HepG2 (cell line): ENCODE measurements around the gene NGRN. TPM values are rescaled to one million over a fixed set of nuclear protein-coding genes. Genes with fewer than 3 reads are reported as not detected.

Experiments used
- ARNT ChIP-seq: fragments of 450-650 bp; IDR thresholded peaks from 2 replicates; pipeline ENCODE4 v1.6.1; 2017
- MYPOP ChIP-seq: sonication (generic); formaldehyde crosslinking; IDR thresholded peaks from 2 replicates; pipeline ENCODE4 v1.8.1; 2023; ENCODE audit warnings: mild to moderate bottlenecking, moderate library complexity, missing genetic modification reagents
- NRL ChIP-seq: sonication (generic); formaldehyde crosslinking; IDR thresholded peaks from 2 replicates; pipeline ENCODE4 v1.5.0; 2020; ENCODE audit warnings: missing genetic modification reagents, mild to moderate bottlenecking, moderate library complexity, borderline replicate concordance
- PAXIP1 ChIP-seq: sonication (generic); formaldehyde crosslinking; conservative IDR thresholded peaks from 2 replicates; pipeline ENCODE4 v1.4.0; 2020; ENCODE audit warnings: mild to moderate bottlenecking, missing genetic modification reagents, moderate library complexity
- REPIN1 ChIP-seq: sonication (generic); formaldehyde crosslinking; IDR thresholded peaks from 2 replicates; pipeline ENCODE4 v1.8.0; 2022; ENCODE audit warnings: missing genetic modification reagents, low read depth, mild to moderate bottlenecking, borderline replicate concordance
- SYNCRIP ChIP-seq: fragments of 200-400 bp; formaldehyde crosslinking; IDR thresholded peaks from 2 replicates; pipeline ENCODE4 v1.6.1; 2018; ENCODE audit warnings: mild to moderate bottlenecking, low read depth, low read length; ENCODE audit not compliant: insufficient read depth
- TEAD3 ChIP-seq: optimal IDR thresholded peaks from 2 replicates; pipeline ENCODE3; 2016; ENCODE audit warnings: borderline replicate concordance
- TGIF2 ChIP-seq: IDR thresholded peaks from 2 replicates; pipeline ENCODE4 v1.6.1; 2016; ENCODE audit warnings: control low read depth, missing compliant biosample characterization
- ZBTB1 ChIP-seq: sonication (generic); formaldehyde crosslinking; IDR thresholded peaks from 2 replicates; pipeline ENCODE4 v1.4.0; 2020; ENCODE audit warnings: missing genetic modification reagents, borderline replicate concordance
- ZBTB25 ChIP-seq: IDR thresholded peaks from 2 replicates; pipeline ENCODE4 v1.6.1; 2018; ENCODE audit warnings: missing genetic modification reagents
- ZBTB8A ChIP-seq: sonication (generic); formaldehyde crosslinking; IDR thresholded peaks from 2 replicates; pipeline ENCODE4 v1.4.0; 2020; ENCODE audit warnings: mild to moderate bottlenecking, low read depth, missing genetic modification reagents, borderline replicate concordance
- ZEB1 ChIP-seq: IDR thresholded peaks from 2 replicates; pipeline ENCODE4 v1.6.1; 2012; ENCODE audit warnings: mild to moderate bottlenecking, low read depth, inconsistent platforms; ENCODE audit not compliant: insufficient replicate concordance
- ZFP37 ChIP-seq: sonication (generic); formaldehyde crosslinking; IDR thresholded peaks from 2 replicates; pipeline ENCODE4 v1.4.0; 2020; ENCODE audit warnings: missing genetic modification reagents, borderline replicate concordance
- ZMAT3 ChIP-seq: sonication (generic); formaldehyde crosslinking; conservative IDR thresholded peaks from 2 replicates; pipeline ENCODE4 v1.7.0; 2021; ENCODE audit warnings: missing genetic modification reagents
- ZNF549 ChIP-seq: sonication (generic); formaldehyde crosslinking; IDR thresholded peaks from 2 replicates; pipeline ENCODE4 v1.5.0; 2020; ENCODE audit warnings: missing genetic modification reagents
- polyA plus RNA-seq, 8 experiments: library from polyadenylated mRNA; depleted of rRNA in 3 of 8; stranded (reverse) in 7 of 8; unstranded in 1 of 8; fragments of >200 nt; fragmentation: Illumina TruSeq in 4 of 8; extraction: Trizol in 4 of 8; gene quantifications; 2 replicates each; pipeline versions ENCODE4 v1.2.1 to v1.2.3, GENCODE V29; 2011 to 2016; ENCODE audit warnings: low read depth in 4 of 8, missing spikeins in 1 of 8, mixed read lengths in 1 of 8; ENCODE audit not compliant: insufficient read depth in 1 of 8
- total RNA-seq, 5 experiments: library from RNA; depleted of rRNA; stranded (reverse); fragments of >200 nt; fragmentation: Illumina TruSeq; extraction: Trizol; gene quantifications; 2 replicates each; pipeline ENCODE4 v1.2.3, GENCODE V29; 2016; ENCODE audit warnings: low read depth in 1 of 5
- TF ChIP-seq, protein P1 (sequence below): sonication (generic); formaldehyde crosslinking; conservative IDR thresholded peaks from 2 replicates; pipeline ENCODE4 v1.4.0; 2020; ENCODE audit warnings: missing genetic modification reagents
- TF ChIP-seq, protein P2 (sequence below): sonication (generic); formaldehyde crosslinking; IDR thresholded peaks from 2 replicates; pipeline ENCODE4 v1.4.0; 2020; ENCODE audit warnings: missing genetic modification reagents, mild to moderate bottlenecking, borderline replicate concordance
- TF ChIP-seq, protein P3 (sequence below): sonication (generic); formaldehyde crosslinking; IDR thresholded peaks from 2 replicates; pipeline ENCODE4 v1.8.0; 2022; ENCODE audit warnings: missing genetic modification reagents, mild to moderate bottlenecking, inconsistent platforms, borderline replicate concordance
- TF ChIP-seq, protein P4 (sequence below): sonication (generic); formaldehyde crosslinking; IDR thresholded peaks from 2 replicates; pipeline ENCODE4 v1.5.0; 2020; ENCODE audit warnings: missing genetic modification reagents, mild to moderate bottlenecking, borderline replicate concordance

The NGRN gene
- total and polyA plus RNA-seq, 2 of the 13 experiments (the other 11 are each of a cell fraction or from before 2014, with no cell fraction given) = 39.8 to 63.7 TPM

DNA sequence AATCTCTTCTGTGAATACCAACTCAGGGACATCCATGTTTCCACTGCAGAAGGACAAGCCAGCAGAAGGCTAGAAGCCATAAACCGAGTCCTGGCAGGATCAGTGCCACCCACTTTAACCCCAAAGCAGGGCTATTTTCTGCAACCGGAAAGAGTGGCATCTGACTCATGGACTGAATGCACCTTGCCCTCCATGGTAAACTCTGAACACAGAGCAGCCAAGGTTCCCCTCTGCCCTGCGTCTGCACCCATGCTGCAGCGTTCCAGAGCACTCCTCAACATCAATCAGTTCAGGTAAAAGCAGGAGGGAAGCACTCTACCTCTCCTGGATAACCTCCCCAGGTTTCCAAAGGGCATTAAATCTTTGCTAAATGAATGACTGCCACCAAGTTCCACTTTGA is 801 bp upstream of the NGRN start (continued):
- TF ChIP-seq MYPOP (0 out of 2 replicates have a peak, but pooled peaks have one; percentile 1), REPIN1 (CRISPR knock-in tag) (no peak), ZEB1 (no peak), ZFP37 (CRISPR knock-in tag) (no peak), TEAD3 (no peak), PAXIP1 (CRISPR knock-in tag) (peak; percentile 60), NRL (CRISPR knock-in tag) (no peak), ZMAT3 (CRISPR knock-in tag) (no peak), ZBTB8A (no peak), SYNCRIP (no peak), ZBTB25 (no peak), ARNT (no peak), TGIF2 (CRISPR knock-in tag) (no peak), ZBTB1 (CRISPR knock-in tag) (no peak), ZNF549 (CRISPR knock-in tag) (no peak)
- TF ChIP-seq, protein P1, sequence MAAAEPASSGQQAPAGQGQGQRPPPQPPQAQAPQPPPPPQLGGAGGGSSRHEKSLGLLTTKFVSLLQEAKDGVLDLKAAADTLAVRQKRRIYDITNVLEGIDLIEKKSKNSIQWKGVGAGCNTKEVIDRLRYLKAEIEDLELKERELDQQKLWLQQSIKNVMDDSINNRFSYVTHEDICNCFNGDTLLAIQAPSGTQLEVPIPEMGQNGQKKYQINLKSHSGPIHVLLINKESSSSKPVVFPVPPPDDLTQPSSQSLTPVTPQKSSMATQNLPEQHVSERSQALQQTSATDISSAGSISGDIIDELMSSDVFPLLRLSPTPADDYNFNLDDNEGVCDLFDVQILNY (CRISPR knock-in tag) = no peak
- TF ChIP-seq, protein P2, sequence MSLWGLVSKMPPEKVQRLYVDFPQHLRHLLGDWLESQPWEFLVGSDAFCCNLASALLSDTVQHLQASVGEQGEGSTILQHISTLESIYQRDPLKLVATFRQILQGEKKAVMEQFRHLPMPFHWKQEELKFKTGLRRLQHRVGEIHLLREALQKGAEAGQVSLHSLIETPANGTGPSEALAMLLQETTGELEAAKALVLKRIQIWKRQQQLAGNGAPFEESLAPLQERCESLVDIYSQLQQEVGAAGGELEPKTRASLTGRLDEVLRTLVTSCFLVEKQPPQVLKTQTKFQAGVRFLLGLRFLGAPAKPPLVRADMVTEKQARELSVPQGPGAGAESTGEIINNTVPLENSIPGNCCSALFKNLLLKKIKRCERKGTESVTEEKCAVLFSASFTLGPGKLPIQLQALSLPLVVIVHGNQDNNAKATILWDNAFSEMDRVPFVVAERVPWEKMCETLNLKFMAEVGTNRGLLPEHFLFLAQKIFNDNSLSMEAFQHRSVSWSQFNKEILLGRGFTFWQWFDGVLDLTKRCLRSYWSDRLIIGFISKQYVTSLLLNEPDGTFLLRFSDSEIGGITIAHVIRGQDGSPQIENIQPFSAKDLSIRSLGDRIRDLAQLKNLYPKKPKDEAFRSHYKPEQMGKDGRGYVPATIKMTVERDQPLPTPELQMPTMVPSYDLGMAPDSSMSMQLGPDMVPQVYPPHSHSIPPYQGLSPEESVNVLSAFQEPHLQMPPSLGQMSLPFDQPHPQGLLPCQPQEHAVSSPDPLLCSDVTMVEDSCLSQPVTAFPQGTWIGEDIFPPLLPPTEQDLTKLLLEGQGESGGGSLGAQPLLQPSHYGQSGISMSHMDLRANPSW (CRISPR knock-in tag) = 0 out of 2 replicates have a peak, but pooled peaks have one; percentile 8
- TF ChIP-seq, protein P3, sequence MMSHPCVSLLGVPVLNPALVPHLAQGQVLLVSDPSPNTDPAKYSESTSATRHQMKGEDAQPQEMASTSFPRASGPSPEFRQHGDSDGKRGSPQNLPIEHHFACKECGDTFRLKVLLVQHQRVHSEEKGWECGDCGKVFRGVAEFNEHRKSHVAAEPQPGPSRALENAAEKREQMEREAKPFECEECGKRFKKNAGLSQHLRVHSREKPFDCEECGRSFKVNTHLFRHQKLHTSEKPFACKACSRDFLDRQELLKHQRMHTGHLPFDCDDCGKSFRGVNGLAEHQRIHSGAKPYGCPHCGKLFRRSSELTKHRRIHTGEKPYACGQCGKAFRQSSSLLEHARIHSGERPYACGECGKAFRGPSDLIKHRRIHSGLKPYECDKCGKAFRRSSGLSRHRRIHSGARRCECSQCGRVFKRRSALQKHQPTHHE = no peak
- TF ChIP-seq, protein P4, sequence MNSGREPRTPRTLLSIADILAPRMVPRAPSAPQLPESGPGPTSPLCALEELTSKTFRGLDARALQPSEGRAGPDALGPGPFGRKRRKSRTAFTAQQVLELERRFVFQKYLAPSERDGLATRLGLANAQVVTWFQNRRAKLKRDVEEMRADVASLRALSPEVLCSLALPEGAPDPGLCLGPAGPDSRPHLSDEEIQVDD (CRISPR knock-in tag) = no peak
